ENCODE results near the gene CNKSR2.

- no peak for TF ChIP-seq CTCF (IDR thresholded peaks at IDR 0.05; ENCODE audit: insufficient read depth, low read length, poor library complexity, severe bottlenecking)
- no peak for TF ChIP-seq EZH2phosphoT487 (conservative IDR thresholded peaks at IDR 0.05; ENCODE audit: low read length)
These were observed 62.8 kb downstream of the CNKSR2 start for GRCh38 chrX:21437036-21437435.

All from SU-DHL-6 (cell line).